Endothelial cell of umbilical vein (primary cell): Measurements from ENCODE around the gene TM7SF2. TPM values are rescaled to one million over a fixed set of nuclear protein-coding genes. Genes with fewer than 3 reads are reported as not detected.

Experiments
- BruUV-seq: library from RNA; stranded (reverse); fragments of 400-500 nt; replicated peaks from 2 replicates; lab custom pipeline; 2021; lab: Mats Ljungman, UMichigan
- CTCF ChIA-PET: fragments of 300-600, 350-600 bp; sonication (Branson Sonifier 250); formaldehyde crosslinking; loops from one replicate; lab custom pipeline; 2021; ENCODE audit warnings: antibody characterized with exemption, inconsistent platforms; lab: Charles Lee
- POLR2A ChIA-PET: fragments of 300-600, 350-600 bp; sonication (Branson Sonifier 250); formaldehyde crosslinking; loops from one replicate; lab custom pipeline; 2021; ENCODE audit warnings: antibody characterized with exemption, inconsistent platforms; lab: Charles Lee
- DNase-seq: peaks from one replicate; pipeline ENCODE4 v3.0.0-alpha.2; 2011; ENCODE audit warnings: low read depth, low spot score
- FAIRE-seq: peaks from 2 replicates; lab custom pipeline; 2011; peaks lifted over from hg19 to GRCh38; lab: Jason Lieb, UNC
- H2AFZ ChIP-seq: 2 replicates; pipeline ENCODE4 v1.6.0; 2012; ENCODE audit warnings: low read depth, low read length, control low read depth, inconsistent platforms
- H3K27ac ChIP-seq: 2 replicates; pipeline ENCODE4 v1.5.1; 2011; ENCODE audit warnings: low read depth, mild to moderate bottlenecking, control low read depth, low read length, moderate library complexity; ENCODE audit not compliant: insufficient read depth
- H3K27me3 ChIP-seq, 2 experiments: 2 replicates each; pipeline versions ENCODE4 v1.6.0 to v1.6.1; 2011; ENCODE audit warnings: low read length in 2 of 2, mixed read lengths in 1 of 2; ENCODE audit not compliant: control insufficient read depth in 2 of 2, insufficient read depth in 2 of 2
- H3K36me3 ChIP-seq, 2 experiments: 2 replicates in 1 of 2; 3 replicates in 1 of 2; pipeline ENCODE4 v1.5.1; 2011; ENCODE audit warnings: low read length in 2 of 2, mild to moderate bottlenecking in 1 of 2, moderate library complexity in 1 of 2; ENCODE audit not compliant: control insufficient read depth in 2 of 2, insufficient read depth in 2 of 2; ENCODE audit errors: extremely low read depth in 1 of 2
- H3K4me1 ChIP-seq: 3 replicates; pipeline ENCODE4 v1.5.1; 2011; ENCODE audit warnings: mild to moderate bottlenecking, low read length; ENCODE audit not compliant: control insufficient read depth, insufficient read depth; ENCODE audit errors: extremely low read depth
- H3K4me2 ChIP-seq: 2 replicates; pipeline ENCODE4 v1.6.1; 2011; ENCODE audit warnings: low read length, control low read depth, mixed read lengths; ENCODE audit not compliant: insufficient read depth
- H3K4me3 ChIP-seq, 3 experiments: fragments of 200-600 bp in 1 of 3; sonication (generic), shearing (Covaris generic) in 1 of 3; replicated peaks in 1 of 3; 2 replicates each; pipeline ENCODE4 v1.5.1; 2011 to 2016; ENCODE audit warnings: control low read depth in 3 of 3, low read length in 3 of 3, mild to moderate bottlenecking in 2 of 3, inconsistent platforms in 1 of 3, low read depth in 1 of 3, moderate library complexity in 1 of 3; ENCODE audit not compliant: insufficient read depth in 1 of 3
- H3K79me2 ChIP-seq: 2 replicates; pipeline ENCODE4 v1.6.0; 2012; ENCODE audit warnings: low read length, inconsistent platforms; ENCODE audit not compliant: control insufficient read depth, insufficient read depth
- H3K9ac ChIP-seq: replicated peaks from 2 replicates; pipeline ENCODE3; 2011; ENCODE audit warnings: low read length, control low read depth; ENCODE audit not compliant: insufficient read depth; ENCODE audit errors: extremely low read depth
- H3K9me1 ChIP-seq: replicated peaks from 3 replicates; pipeline ENCODE4 v1.6.0; 2011; ENCODE audit warnings: mild to moderate bottlenecking, low read length; ENCODE audit not compliant: control insufficient read depth, insufficient read depth; ENCODE audit errors: extremely low read depth
- H3K9me3 ChIP-seq: replicated peaks from 2 replicates; pipeline ENCODE4 v1.5.1; 2012; ENCODE audit warnings: low read length, inconsistent platforms; ENCODE audit not compliant: control insufficient read depth, insufficient read depth
- H4K20me1 ChIP-seq: replicated peaks from 2 replicates; pipeline ENCODE3; 2011; ENCODE audit warnings: mild to moderate bottlenecking, low read length; ENCODE audit not compliant: control insufficient read depth, insufficient read depth; ENCODE audit errors: extremely low read depth
- EZH2 ChIP-seq: IDR thresholded peaks from 2 replicates; pipeline ENCODE4 v1.6.1; 2012; ENCODE audit warnings: borderline replicate concordance, low read depth, mild to moderate bottlenecking, moderate library complexity, low read length, inconsistent platforms; ENCODE audit not compliant: severe bottlenecking
- FOS ChIP-seq: IDR thresholded peaks from 2 replicates; pipeline ENCODE4 v1.6.1; 2011; ENCODE audit warnings: mild to moderate bottlenecking, low read length, moderate library complexity, borderline replicate concordance; ENCODE audit not compliant: insufficient read depth
- GATA2 ChIP-seq: IDR thresholded peaks from 2 replicates; pipeline ENCODE4 v1.7.0; 2011; ENCODE audit warnings: low read depth, mild to moderate bottlenecking, moderate library complexity, mixed read lengths, low read length; ENCODE audit not compliant: insufficient read length, insufficient read depth
- JUN ChIP-seq: IDR thresholded peaks from 2 replicates; pipeline ENCODE4 v1.6.1; 2011; ENCODE audit warnings: borderline replicate concordance, low read depth; ENCODE audit not compliant: insufficient read length, insufficient read depth
- MYC ChIP-seq: IDR thresholded peaks from one replicate; pipeline ENCODE4 v1.6.1; 2011; ENCODE audit warnings: mild to moderate bottlenecking, low read depth, low read length
- POLR2A ChIP-seq: IDR thresholded peaks from 2 replicates; pipeline ENCODE4 v1.6.1; 2012; ENCODE audit warnings: low read depth, mild to moderate bottlenecking, control low read depth, low read length
- POLR2AphosphoS5 ChIP-seq: IDR thresholded peaks from 2 replicates; pipeline ENCODE4 v1.6.1; 2012; ENCODE audit warnings: low read depth, mild to moderate bottlenecking, control low read depth, low read length, moderate library complexity; ENCODE audit not compliant: insufficient read depth
- dilution Hi-C: fragments of 300-500 bp; cut with MboI; formaldehyde crosslinking; loops from one replicate; pipeline ENCODE4 v1.15.0; 2019; ENCODE audit warnings: low sequenced_read_pairs; ENCODE audit not compliant: extremely low pct_ligation_motif_present
- intact Hi-C: fragments of 100-400 bp; cut with micrococcal nuclease; formaldehyde crosslinking; loops from one replicate; pipeline ENCODE4 v1.10.0; 2022
- polyA plus RNA-seq, 4 experiments: library from polyadenylated mRNA; depleted of rRNA in 3 of 4; stranded (reverse) in 3 of 4; unstranded in 1 of 4; fragments of >200 nt; gene quantifications; 2 replicates each; pipeline versions ENCODE4 v1.2.1 to v1.2.3, GENCODE V29; 2011 to 2012; ENCODE audit warnings: missing spikeins in 1 of 4
- total RNA-seq: library from RNA; stranded (reverse); gene quantifications from 2 replicates; pipeline ENCODE4 v1.2.3, GENCODE V29; 2021
- TF ChIP-seq, protein P1 (sequence below): IDR thresholded peaks from 2 replicates; pipeline ENCODE4 v1.6.1; 2011; ENCODE audit not compliant: insufficient read depth, insufficient read length
- TF ChIP-seq, protein P2 (sequence below), 2 donors: IDR thresholded peaks; 1 replicate in 1 of 2; 2 replicates in 1 of 2; pipeline ENCODE4 v1.5.1; 2011; ENCODE audit warnings: low read length in 2 of 2, mild to moderate bottlenecking in 2 of 2, moderate library complexity in 2 of 2, control low read depth in 1 of 2, inconsistent platforms in 1 of 2, low read depth in 1 of 2; ENCODE audit not compliant: insufficient read depth in 1 of 2; ENCODE audit errors: extremely low read depth in 1 of 2

Gene TM7SF2
- total and polyA plus RNA-seq, 2 donors (not counting 3 experiments of a cell fraction or from before 2014, with no cell fraction given), result 11.6 to 47.1 TPM

DNA sequence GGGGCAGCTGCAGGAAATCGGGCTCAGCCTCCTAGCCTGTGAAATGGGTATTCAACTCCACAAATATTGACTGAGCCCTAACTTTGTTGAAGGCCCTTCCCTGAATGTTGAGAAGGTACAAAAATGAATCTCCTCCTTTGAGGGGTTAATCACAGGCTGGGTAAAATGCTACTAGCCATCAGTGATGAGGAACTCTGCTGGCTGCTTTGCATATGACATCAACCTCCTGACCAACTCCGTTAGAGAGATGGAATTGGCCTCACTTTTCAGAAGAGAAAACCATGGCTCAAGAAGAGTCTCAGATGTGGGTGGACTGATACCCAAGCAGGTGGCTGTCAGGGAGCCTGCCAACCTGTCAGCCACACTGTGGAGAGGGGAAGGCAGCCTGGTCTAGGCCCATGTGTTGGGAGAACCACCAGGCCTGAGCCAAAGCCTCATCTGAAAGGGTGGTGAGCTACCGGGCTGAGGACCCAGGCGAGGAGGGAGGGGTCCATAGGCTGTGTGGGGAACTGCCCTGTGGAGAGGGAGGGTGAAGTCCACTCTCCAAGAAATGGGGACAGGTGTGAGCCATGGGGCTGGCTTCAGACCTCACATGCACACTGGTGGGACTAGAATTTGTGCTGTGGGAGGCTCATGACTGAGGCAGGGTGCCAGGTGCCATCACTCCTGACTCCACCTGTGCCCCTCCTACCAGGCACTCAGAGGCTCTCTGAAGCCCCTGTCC lies 39.6 kb upstream of the TM7SF2 start:
- FAIRE-seq (no peak), DNase-seq (no peak)
- Histone ChIP-seq H3K9me3 (no peaks in the 10 kb centered on the region), H3K4me2 (no peak overlapping the region), H3K9me1 (no peaks in the 10 kb centered on the region), H3K27me3 (no peaks in the 10 kb centered on the region), H4K20me1 (no peaks in the 10 kb centered on the region), H3K4me3 (no peak overlapping the region), H3K4me1 (no peaks in the 10 kb centered on the region), H2AFZ (no peak overlapping the region), H3K9ac (no peak overlapping the region), H3K36me3 (no peaks in the 10 kb centered on the region), H3K79me2 (no peaks in the 10 kb centered on the region), H3K27ac (no peak overlapping the region)
- no TSS peak for BruUV-seq
- intact Hi-C loops, result no loop called here
- TF ChIP-seq, protein P1, sequence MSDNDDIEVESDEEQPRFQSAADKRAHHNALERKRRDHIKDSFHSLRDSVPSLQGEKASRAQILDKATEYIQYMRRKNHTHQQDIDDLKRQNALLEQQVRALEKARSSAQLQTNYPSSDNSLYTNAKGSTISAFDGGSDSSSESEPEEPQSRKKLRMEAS, result no peak
- TF ChIP-seq POLR2A, result no peak
- TF ChIP-seq JUN, result no peak
- TF ChIP-seq, protein P2, sequence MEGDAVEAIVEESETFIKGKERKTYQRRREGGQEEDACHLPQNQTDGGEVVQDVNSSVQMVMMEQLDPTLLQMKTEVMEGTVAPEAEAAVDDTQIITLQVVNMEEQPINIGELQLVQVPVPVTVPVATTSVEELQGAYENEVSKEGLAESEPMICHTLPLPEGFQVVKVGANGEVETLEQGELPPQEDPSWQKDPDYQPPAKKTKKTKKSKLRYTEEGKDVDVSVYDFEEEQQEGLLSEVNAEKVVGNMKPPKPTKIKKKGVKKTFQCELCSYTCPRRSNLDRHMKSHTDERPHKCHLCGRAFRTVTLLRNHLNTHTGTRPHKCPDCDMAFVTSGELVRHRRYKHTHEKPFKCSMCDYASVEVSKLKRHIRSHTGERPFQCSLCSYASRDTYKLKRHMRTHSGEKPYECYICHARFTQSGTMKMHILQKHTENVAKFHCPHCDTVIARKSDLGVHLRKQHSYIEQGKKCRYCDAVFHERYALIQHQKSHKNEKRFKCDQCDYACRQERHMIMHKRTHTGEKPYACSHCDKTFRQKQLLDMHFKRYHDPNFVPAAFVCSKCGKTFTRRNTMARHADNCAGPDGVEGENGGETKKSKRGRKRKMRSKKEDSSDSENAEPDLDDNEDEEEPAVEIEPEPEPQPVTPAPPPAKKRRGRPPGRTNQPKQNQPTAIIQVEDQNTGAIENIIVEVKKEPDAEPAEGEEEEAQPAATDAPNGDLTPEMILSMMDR (IDR thresholded peaks at IDR 0.05; ENCODE audit: extremely low read depth in 1 of 2, insufficient read depth in 1 of 2, low read depth in 1 of 2, low read length in 2 of 2), result no peak
- TF ChIP-seq EZH2, result no peak
- TF ChIP-seq FOS, result no peak
- TF ChIP-seq GATA2, result no peak
- no peak for TF ChIP-seq MYC
- no peak for TF ChIP-seq POLR2AphosphoS5
- dilution Hi-C loops, result no loop called here
- ChIA-PET POLR2A (interaction anchor here (0.6 to 0.7 kb wide), 2 partner anchors 14 to 190 kb away, joined by 3 to 4 read pairs; partner anchors contain the start of genes NAALADL1 and POLA2), CTCF (no interaction called here)
